ENCODE data around the gene SEPTIN1. TPM values are rescaled to one million over a fixed set of nuclear protein-coding genes. Genes with fewer than 3 reads are reported as not detected.

The SEPTIN1 gene
- total and polyA plus RNA-seq, 2 of the 13 experiments (the other 11 are each of a cell fraction or from before 2014, with no cell fraction given): 0.18 to 0.67 TPM

GRCh38 chr16:30430428-30430970 is 48.1 kb upstream of the SEPTIN1 start (continued):
- TF ChIP-seq NPAS2 (CRISPR knock-in tag; IDR thresholded peaks at IDR 0.05; ENCODE audit: borderline replicate concordance) (no peak), KIAA2018 (CRISPR knock-in tag; IDR thresholded peaks at IDR 0.05; ENCODE audit: borderline replicate concordance) (no peak), GLI4 (CRISPR knock-in tag; IDR thresholded peaks at IDR 0.05; ENCODE audit: borderline replicate concordance) (no peak), EP300 (IDR thresholded peaks at IDR 0.05; ENCODE audit: low read depth in 2 of 2, low read length in 2 of 2) (no peak; a peak in 1 of 4 replicates), EP300 (CRISPR knock-in tag; IDR thresholded peaks at IDR 0.05; ENCODE audit: borderline replicate concordance) (peak; percentile 9; the same call in 1 of the 2 replicates), PREB (CRISPR knock-in tag; IDR thresholded peaks at IDR 0.05) (no peak), SRY (CRISPR knock-in tag; IDR thresholded peaks at IDR 0.05) (no peak), ZNF75D (CRISPR knock-in tag; IDR thresholded peaks at IDR 0.05; ENCODE audit: borderline replicate concordance) (peak; percentile 75; the same call in 1 of the 2 replicates), CBX1 (IDR thresholded peaks at IDR 0.05; ENCODE audit: low read depth) (no peak), HES4 (CRISPR knock-in tag; IDR thresholded peaks at IDR 0.05; ENCODE audit: borderline replicate concordance) (peak; percentile 97), ZNF274 (CRISPR knock-in tag; IDR thresholded peaks at IDR 0.05) (no peak; the same call in 1 of the 2 replicates), HMGXB4 (CRISPR knock-in tag; IDR thresholded peaks at IDR 0.05; ENCODE audit: borderline replicate concordance in 1 of 2, low read depth in 1 of 2) (peak; percentile 70 to 82; a peak in 3 of 4 replicates)
